Muscle of back (tissue), 13 donors: ENCODE results near the gene SPTBN2. TPM values are rescaled to one million over a fixed set of nuclear protein-coding genes. Genes with fewer than 3 reads are reported as not detected.

ENCODE experiments used
- DNase-seq, 3 donors: peaks; one replicate each; pipeline versions ENCODE4 v3.0.0 to v3.0.0-alpha.2; 2013
- long read RNA-seq, 9 donors: transcript quantifications; one replicate each; lab custom pipeline, GENCODE V29; 2026
- polyA plus RNA-seq, 10 donors: library from polyadenylated mRNA; unstranded; fragments of 120-200 nt; gene quantifications; one replicate each; pipeline ENCODE4 v1.2.1, GENCODE V29; 2013; ENCODE audit not compliant: insufficient read length in 10 of 10

SPTBN2 gene
- polyA plus RNA-seq, result 10 to 100 TPM in 7 of 10 donors, 1 to 10 TPM in 3; 6.4 to 23.2 (median 13.5) TPM
- long read RNA-seq, donor 1, partial matches to known transcripts, result 0 of 1 reads
- long read RNA-seq, donor 1, other reads (novel, unspliced or antisense), result 0 of 1 reads
- long read RNA-seq, donor 2, result 0 reads
- long read RNA-seq, donor 3, result 0 reads
- long read RNA-seq, donor 4, result 0 reads
- long read RNA-seq, donor 5, result 0 reads
- long read RNA-seq, donor 6, partial matches to known transcripts, result 0 of 1 reads
- long read RNA-seq, donor 6, other reads (novel, unspliced or antisense), result 0 of 1 reads
- long read RNA-seq, donor 7, result 0 reads
- long read RNA-seq, donor 8, result 0 reads
- long read RNA-seq, donor 9, result 0 reads

DNA sequence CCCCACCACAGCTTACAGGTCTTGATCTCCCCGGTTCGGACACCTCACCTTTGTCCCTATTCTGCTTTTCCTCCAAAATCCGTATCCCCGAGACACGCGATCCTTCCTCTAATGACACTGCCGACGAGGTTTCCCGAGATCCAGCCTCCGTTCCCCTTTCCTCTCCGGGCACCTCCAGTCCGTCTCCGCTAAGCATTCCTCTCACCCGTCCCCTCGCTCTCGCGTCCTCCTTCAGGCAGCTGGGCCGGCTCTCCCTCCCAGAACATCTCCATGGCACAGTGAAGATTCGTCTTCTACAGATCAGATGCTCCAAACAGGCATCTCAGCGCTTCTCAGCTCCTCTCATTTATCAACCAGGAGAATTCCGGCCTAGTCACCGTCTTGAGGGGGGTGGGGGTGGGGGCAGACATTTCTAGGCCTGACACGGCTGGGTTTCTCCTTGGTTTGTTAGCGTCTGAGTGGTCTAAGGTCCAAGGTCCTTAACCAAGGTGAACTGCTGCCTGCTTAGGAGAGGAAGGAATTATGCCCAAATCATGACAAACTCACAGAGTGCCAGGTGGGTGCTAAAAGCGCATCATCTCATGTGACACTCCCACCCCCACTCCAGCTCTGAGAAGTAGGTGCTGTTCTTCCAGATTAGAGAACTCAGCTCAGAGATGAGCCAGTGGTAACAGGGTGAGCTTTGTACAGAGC lies at the start of gene SPTBN2:
TSS of gene SPTBN2 (minus strand) at position 524 of the 693 bp plus-strand sequence. CDS start 7,976 bp downstream, outside the sequence.
- peak in 1 of 3 donors; percentile 32 for DNase-seq

DNA sequence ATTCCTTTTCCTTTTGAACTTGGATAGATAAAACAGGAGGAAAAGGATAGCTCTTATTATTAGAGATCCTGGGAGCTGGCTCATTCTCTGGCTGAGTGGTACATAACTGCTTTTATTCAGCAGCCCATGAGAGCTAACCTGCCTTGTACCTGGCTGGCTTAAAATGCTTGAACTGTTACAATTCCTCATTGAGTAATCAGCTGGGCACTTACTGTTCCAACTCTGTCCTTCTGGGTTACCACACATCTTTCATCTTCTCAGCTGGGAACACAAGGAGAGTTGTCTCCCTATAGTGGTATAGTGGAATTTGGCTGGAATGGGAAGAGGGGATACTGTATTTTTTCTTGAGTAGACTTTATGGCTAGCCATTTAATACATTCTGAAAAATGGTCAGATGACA lies 39.8 kb upstream of the SPTBN2 start:
- no peak for DNase-seq

DNA sequence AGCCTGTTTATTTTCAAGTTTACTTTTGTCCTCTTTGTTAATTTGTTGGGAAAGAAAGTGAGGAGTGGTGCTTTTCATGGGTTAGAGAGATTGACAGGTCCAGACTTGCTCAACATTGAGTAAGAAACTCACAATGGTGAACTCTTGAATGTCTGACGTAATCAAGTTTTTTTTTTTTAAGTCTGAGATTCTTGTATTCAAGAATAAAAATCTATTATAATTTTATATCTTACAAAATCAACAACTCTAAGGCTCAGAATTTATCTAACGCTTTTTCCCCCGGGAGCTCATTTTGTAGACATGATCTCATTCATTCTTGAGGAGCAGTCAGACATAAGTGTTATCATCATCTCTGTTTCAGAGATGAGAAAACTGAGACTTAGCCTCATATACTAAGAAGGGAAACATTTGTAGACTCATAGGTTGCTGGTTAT lies 39.1 kb upstream of the SPTBN2 start:
- peak in 1 of 3 donors; percentile 6 for DNase-seq

DNA sequence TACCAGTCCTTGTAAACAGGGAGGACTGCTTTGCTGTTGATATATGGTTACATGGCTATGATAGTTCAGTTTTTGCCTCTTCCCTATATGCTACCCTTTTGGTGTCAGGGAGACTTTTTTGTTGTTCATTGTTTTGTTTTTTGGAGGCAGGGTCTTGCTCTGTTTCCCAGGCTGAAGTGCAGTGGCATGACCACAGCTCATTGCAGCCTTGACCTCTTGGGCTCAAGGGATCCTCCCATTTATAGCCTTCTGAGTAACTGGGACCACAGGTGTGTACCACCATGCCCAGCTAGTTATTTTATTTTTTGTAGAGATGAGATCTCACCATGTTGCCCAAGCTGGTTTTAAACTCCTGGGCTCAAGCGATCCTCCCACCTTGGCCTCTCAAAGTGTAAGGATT lies 38.6 kb upstream of the SPTBN2 start:
- DNase-seq, result no peak

DNA sequence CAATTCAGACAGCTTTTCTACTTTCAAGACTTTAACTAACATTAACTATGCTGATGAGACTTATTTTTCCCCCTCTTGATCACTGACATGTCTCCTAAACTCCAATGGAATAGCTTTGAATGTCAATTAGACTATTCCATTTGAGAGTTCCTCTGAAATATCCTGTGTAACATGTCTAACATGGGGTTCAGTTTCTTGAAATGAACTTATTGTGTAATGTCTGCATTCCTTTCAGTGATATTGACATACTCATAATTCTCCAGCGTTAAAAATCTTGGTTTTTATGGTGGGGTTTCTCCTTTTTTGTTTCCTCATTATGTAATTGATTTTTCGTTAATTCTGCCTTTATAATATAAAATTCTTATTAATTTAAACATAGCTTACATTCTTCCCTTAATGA lies 37.7 kb upstream of the SPTBN2 start:
- no peak for DNase-seq

DNA sequence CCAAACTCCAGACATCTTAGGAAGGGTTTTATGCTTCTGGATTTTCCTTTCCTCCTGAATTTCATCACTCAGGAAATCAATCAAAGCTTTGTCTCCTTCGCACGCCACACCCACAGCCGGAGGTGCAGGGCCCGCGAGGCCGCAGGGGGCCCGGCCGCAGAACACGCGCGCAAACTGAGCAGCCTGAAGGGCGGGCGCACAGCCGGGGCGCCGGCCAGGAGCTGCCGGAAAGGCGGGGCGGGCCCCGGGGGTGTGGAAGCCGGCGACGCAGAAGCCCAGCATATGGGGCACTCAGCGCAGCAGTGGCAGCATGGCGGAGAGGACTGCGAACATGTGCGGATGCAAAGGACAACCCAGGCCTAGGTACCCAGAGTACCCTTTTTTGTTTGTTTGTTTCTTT lies 33.1 kb upstream of the SPTBN2 start:
- DNase-seq, result no peak

DNA sequence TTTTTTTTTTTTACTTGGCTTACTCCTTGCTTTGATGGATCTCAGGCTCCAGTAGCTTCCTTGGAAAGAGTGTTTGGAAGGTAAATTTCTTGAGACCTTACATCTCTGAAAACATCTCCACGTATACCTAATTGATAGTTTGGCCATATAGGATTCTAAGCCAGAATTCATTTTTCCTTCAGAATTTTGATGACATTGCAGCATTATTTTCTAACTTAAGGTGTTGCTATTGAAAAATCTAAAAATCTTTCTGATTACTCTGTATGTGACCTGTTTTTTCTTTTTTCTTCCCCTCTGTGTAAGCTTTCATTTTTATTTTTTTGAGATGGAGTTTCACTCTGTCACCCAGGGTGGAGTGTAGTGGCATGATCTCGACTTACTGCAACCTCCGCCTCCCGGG lies 23.1 kb upstream of the SPTBN2 start:
- no peak for DNase-seq

DNA sequence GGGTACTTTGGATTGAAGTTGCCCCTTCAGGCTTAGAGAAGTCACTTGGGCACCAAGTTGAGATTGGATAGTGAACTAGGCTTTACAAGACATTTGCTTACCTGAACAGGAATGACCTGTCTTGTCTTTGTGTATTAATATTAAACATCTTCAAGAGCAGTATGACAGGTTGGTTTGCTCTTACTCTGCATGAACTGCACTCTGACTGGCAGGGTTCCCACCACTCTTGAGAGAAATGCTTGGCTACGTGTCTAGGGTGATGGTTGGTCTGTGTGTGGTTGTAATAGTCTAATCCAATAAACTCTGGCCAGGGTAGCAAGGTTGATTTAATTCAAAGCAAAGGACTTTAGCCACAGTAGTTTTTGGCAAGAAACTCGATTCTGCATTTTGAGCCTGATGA lies 20.1 kb upstream of the SPTBN2 start:
- no peak for DNase-seq

DNA sequence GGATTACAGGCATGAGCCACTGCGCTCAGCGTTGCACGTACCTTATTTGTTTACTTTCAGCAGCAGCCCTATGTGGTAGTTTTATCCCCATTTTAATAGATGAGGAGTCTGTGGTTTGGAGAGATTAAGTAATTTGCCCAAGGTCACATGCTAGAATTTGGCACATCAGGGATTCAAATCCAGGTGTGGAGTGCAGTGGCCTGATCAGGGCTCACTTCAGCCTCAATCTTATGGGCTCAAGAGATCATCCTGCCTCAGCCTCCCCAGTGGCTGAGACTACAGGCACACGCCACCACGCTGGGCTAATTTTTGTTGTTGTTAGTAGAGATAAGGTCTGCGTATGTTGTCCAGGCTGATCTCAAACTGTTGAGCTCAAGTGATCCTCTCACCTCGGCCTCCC lies 18.5 kb upstream of the SPTBN2 start:
- no peak for DNase-seq

DNA sequence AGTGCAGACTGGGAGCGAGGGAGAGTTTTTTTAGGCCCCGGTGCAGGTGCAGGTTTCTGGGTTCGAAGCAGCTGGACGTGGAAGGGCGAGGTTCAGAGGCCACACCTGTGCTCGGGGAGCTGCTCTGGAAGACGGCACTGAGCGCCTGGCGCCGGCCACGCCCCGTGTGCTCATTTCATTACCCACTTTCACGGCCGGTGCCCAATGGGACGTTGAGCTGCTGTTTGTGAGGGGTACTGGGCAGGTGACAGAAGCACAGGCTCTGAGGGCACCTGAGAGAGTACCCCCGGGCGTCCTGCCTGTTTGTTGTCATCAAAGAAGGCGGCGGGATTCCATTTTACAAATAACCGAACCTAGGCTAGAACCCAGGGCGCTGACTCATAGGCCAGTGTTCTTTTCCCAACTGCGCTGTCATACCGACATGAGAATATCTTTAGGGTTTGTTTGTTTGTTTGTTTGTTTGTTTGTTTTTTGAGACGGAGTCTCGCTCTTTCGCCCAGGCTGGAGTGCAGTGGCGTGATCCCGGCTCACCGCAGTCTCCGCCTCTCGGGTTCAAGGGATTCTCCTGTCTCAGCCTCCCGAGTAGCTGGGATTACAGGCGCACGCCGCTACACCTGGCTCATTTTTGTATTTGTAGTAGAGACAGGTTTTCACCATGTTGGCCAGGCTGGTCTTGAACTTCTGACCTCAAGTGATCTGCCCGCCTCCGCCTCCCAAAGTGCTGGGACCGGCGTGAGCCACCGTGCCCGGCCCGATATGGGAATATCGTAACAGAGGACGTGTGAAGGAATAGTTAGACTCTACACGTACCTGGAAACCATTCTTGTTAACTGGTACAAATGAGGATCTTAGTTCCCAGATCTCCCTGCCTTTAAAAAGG lies 16.6 kb upstream of the SPTBN2 start:
- DNase-seq, result no peak

DNA sequence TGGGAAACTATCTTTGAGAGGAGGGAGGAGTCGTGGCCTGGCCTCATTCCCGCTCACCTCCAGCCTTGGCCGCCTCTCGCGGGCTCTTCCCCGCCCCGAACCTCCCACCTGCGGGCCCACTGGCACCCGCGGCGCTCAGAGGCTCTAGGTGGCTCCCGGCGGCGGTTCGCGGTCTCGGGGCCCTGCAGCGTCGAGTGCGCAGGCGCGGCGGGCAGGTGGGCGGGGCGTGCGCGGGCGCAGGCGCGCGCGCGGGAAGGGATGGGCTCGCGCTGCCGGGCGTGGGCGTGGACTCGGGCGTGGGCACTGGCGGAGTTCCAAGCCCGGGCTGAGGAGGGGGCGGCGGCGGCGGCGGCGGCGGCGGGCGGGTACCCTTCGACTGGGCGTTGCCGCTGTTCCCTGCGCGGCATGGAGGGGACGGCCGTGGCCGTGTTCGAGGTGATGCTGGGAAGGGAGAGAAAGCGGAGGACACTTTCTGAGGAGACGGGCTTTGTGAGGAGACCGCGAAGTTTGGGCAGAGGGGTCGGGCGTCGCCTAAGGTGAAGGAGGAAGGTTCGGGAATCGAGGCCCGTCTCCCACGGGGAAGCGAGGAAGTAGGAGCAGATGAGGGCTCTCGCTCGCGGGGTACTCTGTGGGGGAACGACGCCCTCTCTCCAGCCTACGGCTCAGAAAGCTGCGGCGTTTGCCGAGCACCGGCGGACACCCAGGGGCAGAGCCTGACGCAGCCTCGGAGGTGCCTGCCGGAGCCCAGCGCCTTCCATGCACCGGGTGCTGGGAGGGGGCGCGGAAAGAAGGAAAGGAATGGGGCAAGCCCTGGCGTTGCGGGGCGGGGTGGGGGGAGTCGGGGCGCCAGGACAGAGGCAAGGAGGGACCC lies 15.7 kb upstream of the SPTBN2 start:
- DNase-seq, result peak; percentile 77 to 93 (median 88)

DNA sequence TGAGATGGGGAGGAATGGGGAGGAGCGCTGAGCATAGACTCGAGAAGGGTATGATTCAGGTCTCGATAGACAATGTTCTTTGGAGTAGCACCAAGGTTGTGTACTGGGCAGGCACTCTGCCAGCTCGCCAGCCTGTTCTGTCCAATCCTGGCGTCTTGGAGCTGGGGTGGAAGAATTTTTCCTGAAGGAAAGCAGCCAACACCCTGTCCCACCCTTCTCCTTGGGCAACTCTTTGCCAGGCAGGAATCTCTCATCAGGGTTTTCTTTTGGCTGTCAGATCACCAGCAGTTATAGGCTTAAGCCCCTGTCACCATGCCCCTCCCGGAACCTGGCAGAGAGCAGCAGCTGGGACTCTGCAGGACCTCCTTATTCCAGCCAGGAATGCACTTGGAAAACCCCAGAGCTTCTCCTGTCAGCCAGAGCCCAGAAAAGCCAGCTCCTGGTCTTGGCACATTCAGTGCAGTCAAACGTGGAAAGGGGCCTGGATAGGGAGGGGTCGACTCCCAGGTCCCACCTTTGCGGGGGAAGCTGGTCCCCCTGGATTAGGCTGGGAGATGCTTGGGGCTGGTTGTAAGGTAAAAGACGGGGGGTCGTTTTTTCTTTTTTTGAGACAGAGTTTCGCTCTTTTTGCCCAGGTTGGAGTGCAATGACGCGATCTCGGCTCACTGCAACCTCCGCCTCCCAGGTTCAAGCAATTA lies 14.4 kb upstream of the SPTBN2 start:
- no peak for DNase-seq

DNA sequence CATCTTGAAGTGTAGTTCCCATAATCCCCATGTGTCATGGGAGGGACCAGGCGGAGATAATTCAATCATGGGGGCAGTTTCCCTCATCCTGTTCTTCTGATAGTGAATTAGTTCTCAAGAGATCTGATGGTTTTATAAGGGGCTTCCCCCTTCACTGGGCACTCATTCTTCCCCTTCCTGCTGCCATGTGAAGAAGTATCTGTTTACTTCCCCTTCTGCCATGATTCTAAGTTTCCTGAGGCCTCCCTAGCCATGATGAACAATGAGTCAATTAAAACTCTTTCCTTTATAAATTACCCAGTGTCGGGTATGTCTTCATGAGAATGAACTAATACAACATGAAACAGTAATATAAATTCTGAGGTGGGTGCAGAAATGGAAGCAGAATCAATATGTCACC lies 12.1 kb upstream of the SPTBN2 start:
- DNase-seq, result no peak

DNA sequence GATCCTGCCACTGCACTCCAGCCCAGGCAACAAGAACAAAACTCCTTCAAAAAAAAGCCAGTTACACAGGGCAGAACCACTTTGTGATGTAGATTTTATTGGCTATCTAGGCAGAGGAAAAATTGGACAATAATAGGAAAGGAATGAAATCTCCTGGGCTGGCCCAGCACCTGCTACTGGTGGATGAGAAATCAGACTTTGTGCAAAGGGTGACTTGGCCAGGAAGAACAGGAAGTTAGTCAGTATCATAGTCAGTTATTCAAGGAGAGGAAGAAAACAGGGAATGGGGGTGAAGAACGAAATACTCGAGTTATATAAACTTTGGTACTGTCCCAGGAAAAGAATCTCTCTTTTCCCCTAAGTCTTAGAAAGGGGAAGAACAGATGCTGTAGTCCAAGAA lies 11.0 kb upstream of the SPTBN2 start:
- DNase-seq, result no peak

DNA sequence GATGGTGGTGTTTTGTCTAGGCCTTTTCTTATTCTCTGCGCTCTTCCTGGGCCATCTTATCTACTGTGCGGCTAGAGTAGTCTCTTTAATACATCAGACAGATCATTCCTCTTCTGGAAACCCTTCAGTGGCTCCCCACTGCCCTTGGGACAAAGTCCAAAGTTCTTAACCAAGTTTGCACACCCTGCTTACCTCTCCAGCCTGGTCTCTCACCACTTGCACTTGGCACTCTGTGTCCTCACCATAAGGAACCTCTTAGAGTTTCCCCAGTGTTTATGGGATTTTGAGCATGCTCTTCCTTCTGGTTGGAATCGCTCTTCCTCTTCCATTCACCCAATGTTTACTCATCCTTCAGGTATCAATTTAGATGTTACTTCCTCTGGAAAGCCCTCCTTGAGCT lies 5.2 kb upstream of the SPTBN2 start:
- no peak for DNase-seq

DNA sequence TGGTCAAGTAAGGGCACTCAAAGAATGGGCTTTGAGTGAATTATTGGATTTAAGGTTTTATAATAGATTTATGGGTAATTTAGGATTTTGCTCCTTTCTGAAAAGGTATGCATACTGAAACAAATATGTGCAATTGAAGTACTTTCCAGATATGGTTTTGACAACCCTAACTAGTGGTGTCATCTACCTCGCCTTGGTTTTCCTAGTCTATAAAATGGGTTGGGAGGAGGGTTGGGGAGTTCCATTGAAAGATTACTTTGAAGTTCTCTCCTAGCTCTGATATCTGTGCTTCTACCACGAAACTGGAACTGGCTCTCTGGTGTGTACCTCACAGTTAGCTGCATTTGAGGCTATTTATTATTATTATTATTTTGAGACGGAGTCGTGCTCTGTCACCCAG lies 431 bp upstream of the SPTBN2 start:
- no peak for DNase-seq

DNA sequence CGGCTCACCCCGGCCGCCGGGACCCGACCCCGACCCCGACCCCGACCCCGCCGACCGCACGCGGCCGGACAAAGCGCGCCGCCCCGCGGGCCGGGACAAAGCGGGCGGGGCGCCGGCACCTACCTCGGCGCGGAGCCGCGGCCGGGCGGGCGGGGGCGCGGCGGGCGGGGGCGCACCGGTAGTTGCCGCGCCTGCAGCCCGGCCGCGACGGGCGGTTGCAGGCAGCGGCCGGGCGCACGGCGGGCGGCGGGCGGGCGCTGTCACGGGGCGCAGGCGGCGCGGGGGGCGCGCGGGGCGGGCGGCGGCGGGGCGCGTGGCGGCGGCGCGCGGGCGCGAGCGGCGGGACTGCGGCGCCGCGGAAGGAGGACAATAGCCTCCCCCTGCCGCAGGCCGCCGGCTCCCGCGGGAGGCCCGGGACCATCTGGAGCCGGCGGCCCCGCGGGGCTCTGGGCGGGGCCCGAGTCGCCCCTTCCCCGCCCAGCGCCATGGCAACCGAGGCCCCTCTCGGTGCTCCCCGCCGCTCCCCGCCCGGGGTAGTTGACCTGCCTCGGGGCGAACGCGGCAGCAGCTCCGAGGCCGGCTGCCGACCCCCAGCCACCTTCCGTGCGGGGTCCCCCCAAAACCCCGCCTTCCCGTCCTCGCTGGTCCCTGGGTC lies 851 bp downstream of the SPTBN2 start:
- peak in 1 of 3 donors; percentile 26 for DNase-seq

DNA sequence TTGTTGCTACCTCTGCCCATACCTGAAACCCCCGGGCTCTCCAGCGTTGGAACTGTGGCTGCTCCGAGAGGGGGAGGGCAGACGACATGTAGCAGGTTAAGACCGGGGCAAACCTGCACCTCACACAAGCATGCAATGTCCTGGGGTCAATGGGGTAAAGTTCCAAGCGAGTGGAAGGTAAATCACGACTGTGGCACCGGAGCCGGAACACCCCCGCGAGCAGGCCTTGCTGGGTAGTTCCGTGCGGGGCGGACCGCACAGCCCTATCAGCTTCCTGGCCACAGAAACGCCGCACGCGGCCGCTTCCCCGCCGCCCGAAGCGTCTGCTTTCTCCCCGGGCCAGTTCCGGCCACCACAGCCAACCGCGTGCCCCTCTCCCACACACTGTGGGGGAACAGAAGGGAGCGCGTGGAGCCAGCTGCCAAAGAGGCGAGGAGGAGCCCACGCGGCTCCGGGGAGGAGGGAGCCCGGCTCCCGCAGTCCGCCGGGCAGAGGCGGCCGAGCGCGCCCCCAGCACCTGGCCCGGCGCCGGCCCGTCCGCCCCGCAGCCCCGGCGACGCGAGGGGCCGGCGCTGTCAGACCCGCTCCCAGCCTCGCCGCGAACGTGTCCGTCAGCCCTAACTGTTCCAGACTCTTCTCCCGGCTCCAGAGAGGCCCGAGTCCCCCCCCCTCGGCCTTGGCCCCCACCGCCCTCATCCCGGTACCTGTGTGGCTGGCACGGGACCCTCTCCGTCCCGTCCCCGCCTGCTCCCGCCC lies 1.6 kb downstream of the SPTBN2 start:
- DNase-seq, result peak in 2 of 3 donors; percentile 19 to 49

DNA sequence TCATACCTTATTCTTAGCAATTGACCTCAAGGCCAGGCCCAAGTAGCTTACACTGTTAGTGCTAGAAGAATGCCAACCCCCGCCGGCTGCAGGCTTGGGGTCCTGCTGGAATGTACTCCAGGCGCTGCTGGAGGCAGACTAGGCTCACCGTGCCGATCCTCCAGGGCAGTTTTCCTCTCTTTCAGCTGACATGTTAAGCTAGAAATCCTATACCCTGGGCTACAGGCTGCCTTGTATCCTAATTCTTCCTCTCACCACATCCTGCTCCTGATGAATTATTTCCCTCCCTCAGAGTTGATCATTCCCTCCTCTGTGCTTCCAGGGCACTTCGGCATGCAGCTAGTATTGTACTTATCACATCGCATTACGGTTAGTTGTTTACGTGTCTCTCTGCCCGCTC lies 3.4 kb downstream of the SPTBN2 start:
- peak in 1 of 3 donors; percentile 32 for DNase-seq
